K562 (cell line): ENCODE results near the gene APOO. TPM values are rescaled to one million over a fixed set of nuclear protein-coding genes. Genes with fewer than 3 reads are reported as not detected.

Experiments
- ASH1L ChIP-seq: fragments of 450-650 bp; IDR thresholded peaks from 2 replicates; pipeline ENCODE4 v1.6.1; 2018; ENCODE audit warnings: borderline replicate concordance, mild to moderate bottlenecking, low read depth; ENCODE audit not compliant: partially characterized antibody
- CTBP1 ChIP-seq: fragments of 450-650 bp; IDR thresholded peaks from 2 replicates; pipeline ENCODE4 v1.6.1; 2016; ENCODE audit warnings: borderline replicate concordance
- ELF1 ChIP-seq: fragments of 200-800 bp; sonication (Bioruptor generic); IDR thresholded peaks from 2 replicates; pipeline ENCODE4 v1.6.1; 2016; ENCODE audit warnings: missing genetic modification characterization, missing compliant biosample characterization
- ELF4 ChIP-seq: fragments of 450-650 bp; formaldehyde crosslinking; IDR thresholded peaks from 2 replicates; pipeline ENCODE4 v1.4.0; 2022; ENCODE audit warnings: missing genetic modification characterization
- GABPA ChIP-seq: fragments of 200-800 bp; sonication (Bioruptor generic); conservative IDR thresholded peaks from 2 replicates; pipeline ENCODE4 v1.6.1; 2016; ENCODE audit warnings: low read depth, missing genetic modification characterization, missing compliant biosample characterization
- KLF13 ChIP-seq: fragments of 450-650 bp; IDR thresholded peaks from 2 replicates; pipeline ENCODE4 v1.6.1; 2016; ENCODE audit warnings: missing genetic modification characterization, low read depth, mild to moderate bottlenecking, missing compliant biosample characterization, moderate library complexity, borderline replicate concordance
- MAZ ChIP-seq, 2 experiments: fragments of 450-650 bp in 1 of 2; sonication (generic) in 1 of 2; formaldehyde crosslinking; IDR thresholded peaks in 1 of 2; conservative IDR thresholded peaks in 1 of 2; 2 replicates each; pipeline versions ENCODE4 v1.4.0 to v1.5.0; 2020; ENCODE audit warnings: mild to moderate bottlenecking in 1 of 2, missing genetic modification reagents in 1 of 2
- MTA3 ChIP-seq: fragments of 450-650 bp; formaldehyde crosslinking; IDR thresholded peaks from 2 replicates; pipeline ENCODE4 v1.6.1; 2017; ENCODE audit warnings: mild to moderate bottlenecking, borderline replicate concordance
- MYC ChIP-seq, 2 experiments: fragments of 250-450 bp in 1 of 2; sonication (Bioruptor Pico) in 1 of 2; IDR thresholded peaks; 2 replicates each; pipeline versions ENCODE4 v1.5.1 to v1.6.1; 2012 to 2021; ENCODE audit warnings: low read depth in 2 of 2, borderline replicate concordance in 1 of 2, improper control_type of control experiment in 1 of 2, low read length in 1 of 2, mild to moderate bottlenecking in 1 of 2, moderate library complexity in 1 of 2
- NR2C1 ChIP-seq, 2 experiments: fragments of 450-650 bp; IDR thresholded peaks; 2 replicates each; pipeline ENCODE4 v1.6.1; 2017; ENCODE audit warnings: mild to moderate bottlenecking in 2 of 2, antibody characterized with exemption in 1 of 2, inconsistent platforms in 1 of 2, missing compliant biosample characterization in 1 of 2, missing genetic modification characterization in 1 of 2
- NRF1 ChIP-seq, 2 experiments: fragments of 450-650 bp; IDR thresholded peaks in 1 of 2; conservative IDR thresholded peaks in 1 of 2; 2 replicates each; pipeline ENCODE4 v1.6.1; 2014; ENCODE audit warnings: mild to moderate bottlenecking in 2 of 2
- PHF8 ChIP-seq: fragments of 200-600 bp; sonication (generic); IDR thresholded peaks from 2 replicates; pipeline ENCODE4 v1.6.1; 2012; ENCODE audit warnings: mixed run types, mild to moderate bottlenecking, inconsistent platforms, low read length, moderate library complexity, borderline replicate concordance
- PML ChIP-seq: IDR thresholded peaks from 2 replicates; pipeline ENCODE4 v1.6.1; 2012; ENCODE audit warnings: low read length, inconsistent platforms
- RBM34 ChIP-seq: fragments of 200-400 bp; formaldehyde crosslinking; IDR thresholded peaks from 2 replicates; pipeline ENCODE4 v1.6.1; 2018; ENCODE audit warnings: low read length, borderline replicate concordance; ENCODE audit not compliant: insufficient read depth
- SAFB ChIP-seq: fragments of 200-400 bp; formaldehyde crosslinking; IDR thresholded peaks from 2 replicates; pipeline ENCODE4 v1.6.1; 2017; ENCODE audit warnings: low read depth, low read length, borderline replicate concordance
- ZC3H8 ChIP-seq: fragments of 450-650 bp; IDR thresholded peaks from 2 replicates; pipeline ENCODE4 v1.6.1; 2017
- ZNF551 ChIP-seq: fragments of 250-450 bp; sonication (Bioruptor Pico); IDR thresholded peaks from 2 replicates; pipeline ENCODE4 v1.5.0; 2021; ENCODE audit warnings: mild to moderate bottlenecking, moderate library complexity
- polyA plus RNA-seq, 8 experiments: library from polyadenylated mRNA; depleted of rRNA in 4 of 8; stranded (reverse) in 5 of 8; unstranded in 3 of 8; fragments of >200 nt; fragmentation: Nextera tagmentation in 2 of 8; fragmentation: Illumina TruSeq in 1 of 8; extraction: Ambion mirVana in 2 of 8; extraction: Trizol in 1 of 8; gene quantifications; 2 replicates each; pipeline versions ENCODE4 v1.2.1 to v1.2.3, GENCODE V29; 2011 to 2014; ENCODE audit warnings: inconsistent platforms in 1 of 8, missing spikeins in 1 of 8
- total RNA-seq, 7 experiments: library from RNA; depleted of rRNA in 6 of 7; stranded (reverse); fragments of >200 nt in 6 of 7; fragmentation: Illumina TruSeq in 2 of 7; extraction: Trizol in 2 of 7; gene quantifications; 2 replicates each; pipeline versions ENCODE4 v1.2.1 to v1.2.3, GENCODE V29; 2011 to 2021; ENCODE audit warnings: low replicate concordance in 1 of 7
- TF ChIP-seq, protein P1 (sequence below): sonication (generic); formaldehyde crosslinking; IDR thresholded peaks from 2 replicates; pipeline ENCODE4 v1.8.0; 2022; ENCODE audit warnings: missing genetic modification reagents, mild to moderate bottlenecking, moderate library complexity, borderline replicate concordance
- TF ChIP-seq, protein P2 (sequence below): sonication (generic); formaldehyde crosslinking; IDR thresholded peaks from 2 replicates; pipeline ENCODE4 v1.8.1; 2022; ENCODE audit warnings: missing genetic modification reagents
- TF ChIP-seq, protein P3 (sequence below): fragments of 450-650 bp; IDR thresholded peaks from 2 replicates; pipeline ENCODE4 v1.6.1; 2016; ENCODE audit warnings: antibody characterized with exemption
- TF ChIP-seq, protein P4 (sequence below), 3 experiments: IDR thresholded peaks in 2 of 3; conservative IDR thresholded peaks in 1 of 3; 2 replicates each; pipeline ENCODE4 v1.5.1; 2011 to 2012; ENCODE audit warnings: low read length in 3 of 3, mild to moderate bottlenecking in 3 of 3, control low read depth in 2 of 3, improper control_type of control experiment in 1 of 3, inconsistent platforms in 1 of 3, low read depth in 1 of 3, mixed read lengths in 1 of 3, moderate library complexity in 1 of 3; ENCODE audit not compliant: insufficient read depth in 2 of 3

The APOO gene
- total and polyA plus RNA-seq, 9 of the 15 experiments (the other 6 are each of a cell fraction or from before 2014, with no cell fraction given) = 37.3 to 76.4 (median 60.8) TPM

DNA sequence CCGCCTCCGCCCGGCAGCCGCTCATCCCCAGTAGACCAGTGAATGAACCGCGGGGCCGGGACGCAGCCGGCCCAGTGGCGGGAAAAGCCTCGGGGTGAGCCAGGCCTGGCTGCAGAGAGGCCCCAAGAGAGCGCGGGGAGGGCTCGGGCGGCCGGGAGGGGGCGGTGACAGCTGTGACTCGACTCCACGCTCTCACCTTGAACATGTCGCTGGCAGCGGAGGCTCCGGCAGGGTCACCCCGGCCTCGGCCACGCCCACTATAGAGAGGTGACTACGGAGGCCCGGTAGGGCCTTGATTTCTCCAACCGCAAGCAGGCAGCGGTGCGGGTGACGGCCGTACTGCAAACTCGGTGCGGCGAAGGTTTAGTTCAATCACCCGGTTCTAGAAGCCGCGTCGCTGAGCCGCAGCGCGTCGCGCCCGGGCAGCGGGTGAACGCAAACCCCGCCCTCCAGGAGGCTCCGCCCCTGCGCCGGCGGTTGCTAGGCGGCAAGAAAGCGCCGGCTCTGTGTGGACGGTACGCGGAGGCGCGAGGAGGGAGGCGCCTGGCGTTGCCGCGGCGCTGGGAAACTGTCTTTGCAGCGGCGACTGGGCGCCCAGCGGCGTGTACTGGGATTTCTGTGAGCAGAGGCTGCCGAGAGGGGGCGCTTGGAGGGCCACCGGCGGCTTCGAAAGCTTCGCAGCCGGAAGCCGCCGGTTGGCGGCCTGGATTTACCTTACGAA, at the start of gene APOO, which contains the start of gene CXorf58 (continued):
- TF ChIP-seq ELF1 (tag) (peak; percentile 79; the same call in 1 of the 2 replicates), ZNF551 (CRISPR knock-in tag) (no peak), MAZ (CRISPR knock-in tag; conservative IDR thresholded peaks at IDR 0.05 in 1 of 2, IDR thresholded peaks at IDR 0.05 in 1 of 2) (peak in 1 of 2 experiments; percentile 74; a peak in 2 of 4 replicates), ELF4 (CRISPR knock-in tag) (no peak), PML (peak; percentile 22; the same call in 1 of the 2 replicates), NR2C1 (IDR thresholded peaks at IDR 0.05) (peak; percentile 71), NR2C1 (tag; IDR thresholded peaks at IDR 0.05) (peak; percentile 77), KLF13 (tag) (peak; percentile 62; the same call in 1 of the 2 replicates), PHF8 (peak; percentile 63; the same call in 1 of the 2 replicates), MTA3 (peak; percentile 98), RBM34 (no peak), SAFB (peak; percentile 74), ZC3H8 (no peak), MYC (IDR thresholded peaks at IDR 0.05; ENCODE audit: low read depth, low read length) (peak; percentile 67; the same call in 1 of the 2 replicates), MYC (CRISPR knock-in tag; IDR thresholded peaks at IDR 0.05; ENCODE audit: borderline replicate concordance, low read depth) (no peak), GABPA (peak; percentile 75), CTBP1 (peak; percentile 86), ASH1L (no peak), NRF1 (conservative IDR thresholded peaks at IDR 0.05 in 1 of 2, IDR thresholded peaks at IDR 0.05 in 1 of 2) (peak; percentile 89 to 91)
- TF ChIP-seq, protein P1, sequence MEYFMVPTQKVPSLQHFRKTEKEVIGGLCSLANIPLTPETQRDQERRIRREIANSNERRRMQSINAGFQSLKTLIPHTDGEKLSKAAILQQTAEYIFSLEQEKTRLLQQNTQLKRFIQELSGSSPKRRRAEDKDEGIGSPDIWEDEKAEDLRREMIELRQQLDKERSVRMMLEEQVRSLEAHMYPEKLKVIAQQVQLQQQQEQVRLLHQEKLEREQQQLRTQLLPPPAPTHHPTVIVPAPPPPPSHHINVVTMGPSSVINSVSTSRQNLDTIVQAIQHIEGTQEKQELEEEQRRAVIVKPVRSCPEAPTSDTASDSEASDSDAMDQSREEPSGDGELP = peak; percentile 94
- TF ChIP-seq, protein P2, sequence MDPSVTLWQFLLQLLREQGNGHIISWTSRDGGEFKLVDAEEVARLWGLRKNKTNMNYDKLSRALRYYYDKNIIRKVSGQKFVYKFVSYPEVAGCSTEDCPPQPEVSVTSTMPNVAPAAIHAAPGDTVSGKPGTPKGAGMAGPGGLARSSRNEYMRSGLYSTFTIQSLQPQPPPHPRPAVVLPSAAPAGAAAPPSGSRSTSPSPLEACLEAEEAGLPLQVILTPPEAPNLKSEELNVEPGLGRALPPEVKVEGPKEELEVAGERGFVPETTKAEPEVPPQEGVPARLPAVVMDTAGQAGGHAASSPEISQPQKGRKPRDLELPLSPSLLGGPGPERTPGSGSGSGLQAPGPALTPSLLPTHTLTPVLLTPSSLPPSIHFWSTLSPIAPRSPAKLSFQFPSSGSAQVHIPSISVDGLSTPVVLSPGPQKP (CRISPR knock-in tag) = no peak
- TF ChIP-seq, protein P3, sequence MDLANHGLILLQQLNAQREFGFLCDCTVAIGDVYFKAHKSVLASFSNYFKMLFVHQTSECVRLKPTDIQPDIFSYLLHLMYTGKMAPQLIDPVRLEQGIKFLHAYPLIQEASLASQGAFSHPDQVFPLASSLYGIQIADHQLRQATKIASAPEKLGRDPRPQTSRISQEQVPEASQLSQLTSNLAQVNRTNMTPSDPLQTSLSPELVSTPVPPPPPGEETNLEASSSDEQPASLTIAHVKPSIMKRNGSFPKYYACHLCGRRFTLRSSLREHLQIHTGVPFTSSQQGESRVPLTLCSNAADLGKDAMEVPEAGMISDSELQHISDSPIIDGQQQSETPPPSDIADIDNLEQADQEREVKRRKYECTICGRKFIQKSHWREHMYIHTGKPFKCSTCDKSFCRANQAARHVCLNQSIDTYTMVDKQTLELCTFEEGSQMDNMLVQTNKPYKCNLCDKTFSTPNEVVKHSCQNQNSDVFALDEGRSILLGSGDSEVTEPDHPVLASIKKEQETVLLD = 0 out of 2 replicates have a peak, but pooled peaks have one; percentile 36
- TF ChIP-seq, protein P4, sequence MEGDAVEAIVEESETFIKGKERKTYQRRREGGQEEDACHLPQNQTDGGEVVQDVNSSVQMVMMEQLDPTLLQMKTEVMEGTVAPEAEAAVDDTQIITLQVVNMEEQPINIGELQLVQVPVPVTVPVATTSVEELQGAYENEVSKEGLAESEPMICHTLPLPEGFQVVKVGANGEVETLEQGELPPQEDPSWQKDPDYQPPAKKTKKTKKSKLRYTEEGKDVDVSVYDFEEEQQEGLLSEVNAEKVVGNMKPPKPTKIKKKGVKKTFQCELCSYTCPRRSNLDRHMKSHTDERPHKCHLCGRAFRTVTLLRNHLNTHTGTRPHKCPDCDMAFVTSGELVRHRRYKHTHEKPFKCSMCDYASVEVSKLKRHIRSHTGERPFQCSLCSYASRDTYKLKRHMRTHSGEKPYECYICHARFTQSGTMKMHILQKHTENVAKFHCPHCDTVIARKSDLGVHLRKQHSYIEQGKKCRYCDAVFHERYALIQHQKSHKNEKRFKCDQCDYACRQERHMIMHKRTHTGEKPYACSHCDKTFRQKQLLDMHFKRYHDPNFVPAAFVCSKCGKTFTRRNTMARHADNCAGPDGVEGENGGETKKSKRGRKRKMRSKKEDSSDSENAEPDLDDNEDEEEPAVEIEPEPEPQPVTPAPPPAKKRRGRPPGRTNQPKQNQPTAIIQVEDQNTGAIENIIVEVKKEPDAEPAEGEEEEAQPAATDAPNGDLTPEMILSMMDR (IDR thresholded peaks at IDR 0.05 in 2 of 3, conservative IDR thresholded peaks at IDR 0.05 in 1 of 3; ENCODE audit: insufficient read depth in 2 of 3, low read depth in 1 of 3, low read length in 3 of 3) = peak; percentile 88 to 99 (median 99)
